Caco-2 (cell line): ENCODE results near the gene ATXN7L1. TPM values are rescaled to one million over a fixed set of nuclear protein-coding genes. Genes with fewer than 3 reads are reported as not detected.
"Not testable (repeated sequence)": the region's sequence is repeated elsewhere in the genome, so short reads cannot be mapped to it uniquely, and the experiment has no call there.

Experiments used
- BruUV-seq: library from RNA; stranded (reverse); fragments of 400-500 nt; replicated peaks from 2 replicates; lab custom pipeline; 2021; lab: Mats Ljungman, UMichigan
- CTCF ChIA-PET: fragments of 300-600 bp; sonication (Branson Sonifier 250); formaldehyde crosslinking; loops from one replicate; lab custom pipeline; 2022; ENCODE audit warnings: antibody characterized with exemption; lab: Charles Lee
- POLR2A ChIA-PET: fragments of 300-600 bp; sonication (Branson Sonifier 250); formaldehyde crosslinking; loops from one replicate; lab custom pipeline; 2022; ENCODE audit warnings: antibody characterized with exemption; lab: Charles Lee
- DNase-seq, 2 experiments: peaks; one replicate each; pipeline versions ENCODE4 v3.0.0 to v3.0.0-alpha.2; 2020 to 2022
- H3K27me3 ChIP-seq: replicated peaks from 2 replicates; pipeline ENCODE4 v1.6.0; 2011; ENCODE audit warnings: low read length; ENCODE audit not compliant: control insufficient read depth, insufficient read depth
- H3K36me3 ChIP-seq: 2 replicates; pipeline ENCODE4 v1.5.1; 2011; ENCODE audit warnings: low read length; ENCODE audit not compliant: control insufficient read depth, insufficient read depth
- H3K4me1 ChIP-seq: fragments of 250-450 bp; sonication (Bioruptor Pico); 2 replicates; pipeline ENCODE4 v1.5.1; 2020; ENCODE audit warnings: mild to moderate bottlenecking
- H3K4me3 ChIP-seq: 2 replicates; pipeline ENCODE4 v1.5.1; 2011; ENCODE audit warnings: low read depth, mild to moderate bottlenecking, control low read depth, low read length
- H3K9me3 ChIP-seq: fragments of 250-450 bp; sonication (Bioruptor Pico); 2 replicates; pipeline ENCODE4 v1.5.1; 2020; ENCODE audit warnings: mild to moderate bottlenecking, moderate library complexity
- H3K27ac Mint-ChIP-seq: one replicate; pipeline ENCODE4 v1.8.0; 2022; ENCODE audit warnings: mixed read lengths; ENCODE audit not compliant: unreplicated experiment
- H3K27me3 Mint-ChIP-seq: one replicate; pipeline ENCODE4 v1.8.0; 2022; ENCODE audit warnings: mixed read lengths; ENCODE audit not compliant: insufficient read depth, unreplicated experiment
- H3K36me3 Mint-ChIP-seq: one replicate; pipeline ENCODE4 v1.8.0; 2022; ENCODE audit warnings: mild to moderate bottlenecking, mixed read lengths; ENCODE audit not compliant: insufficient read depth, unreplicated experiment
- H3K4me1 Mint-ChIP-seq: one replicate; pipeline ENCODE4 v1.8.0; 2022; ENCODE audit warnings: low read depth, mixed read lengths; ENCODE audit not compliant: unreplicated experiment
- H3K4me3 Mint-ChIP-seq: one replicate; pipeline ENCODE4 v1.8.0; 2022; ENCODE audit warnings: mild to moderate bottlenecking, moderate library complexity, mixed read lengths; ENCODE audit not compliant: unreplicated experiment
- H3K9me3 Mint-ChIP-seq: one replicate; pipeline ENCODE4 v1.8.0; 2022; ENCODE audit warnings: mixed read lengths; ENCODE audit not compliant: unreplicated experiment
- CTCF ChIP-seq, 2 experiments: fragments of 200-600 bp in 1 of 2; IDR thresholded peaks; 1 replicate in 1 of 2; 2 replicates in 1 of 2; pipeline versions ENCODE4 v1.5.1 to v1.8.0; 2011 to 2022; ENCODE audit warnings: antibody characterized with exemption in 1 of 2, control low read depth in 1 of 2, inconsistent platforms in 1 of 2, low read depth in 1 of 2, low read length in 1 of 2, mild to moderate bottlenecking in 1 of 2, moderate library complexity in 1 of 2; ENCODE audit not compliant: insufficient read depth in 1 of 2, severe bottlenecking in 1 of 2, unreplicated experiment in 1 of 2
- intact Hi-C: fragments of 100-400 bp; cut with micrococcal nuclease; formaldehyde crosslinking; loops from one replicate; pipeline ENCODE4 v1.10.0; 2022; ENCODE audit not compliant: unreplicated experiment
- total RNA-seq: library from RNA; stranded (reverse); gene quantifications from 2 replicates; pipeline ENCODE4 v1.2.3, GENCODE V29; 2022

Gene ATXN7L1
- total RNA-seq, 1 experiment from 2014 or later, result 14.1 TPM

GRCh38 chr7:105600720-105601550 lies 275.5 kb downstream of the ATXN7L1 start:
- Histone ChIP-seq H3K4me3 (no peak overlapping the region), H3K9me3 (0 out of 2 replicates have a peak, but pooled peaks cover 4% of the 10 kb centered on the region), H3K27me3 (no peaks in the 10 kb centered on the region), H3K4me1 (no peaks in the 10 kb centered on the region), H3K36me3 (no peaks in the 10 kb centered on the region)
- Mint-ChIP-seq H3K9me3 (no peaks in the 10 kb centered on the region), H3K4me3 (no peak overlapping the region), H3K27ac (no peak overlapping the region), H3K36me3 (no peaks in the 10 kb centered on the region), H3K4me1 (no peaks in the 10 kb centered on the region), H3K27me3 (peaks cover 3% of the 10 kb centered on the region)
- DNase-seq, result no peak
- no peak for TF ChIP-seq CTCF (IDR thresholded peaks at IDR 0.05; ENCODE audit: insufficient read depth in 1 of 2, low read depth in 1 of 2, low read length in 1 of 2, severe bottlenecking in 1 of 2, unreplicated experiment in 1 of 2)
- CTCF ChIA-PET, result no interaction called here
- BruUV-seq, result no TSS peak
- intact Hi-C loops, result no loop called here
- POLR2A ChIA-PET, result no interaction called here

- Mint-ChIP-seq H3K4me1 (no peaks in the 10 kb centered on the region), H3K36me3 (no peaks in the 10 kb centered on the region), H3K4me3 (no peak overlapping the region), H3K27me3 (peaks cover 3% of the 10 kb centered on the region), H3K27ac (no peak overlapping the region), H3K9me3 (no peaks in the 10 kb centered on the region)
- no peaks in the 10 kb centered on the region for H3K4me1 ChIP-seq
- intact Hi-C loops, result no loop called here
- no peak for TF ChIP-seq CTCF (IDR thresholded peaks at IDR 0.05; ENCODE audit: insufficient read depth in 1 of 2, low read depth in 1 of 2, low read length in 1 of 2, severe bottlenecking in 1 of 2, unreplicated experiment in 1 of 2)
- no peak overlapping the region for H3K4me3 ChIP-seq
- no TSS peak for BruUV-seq
- H3K36me3 ChIP-seq, result no peaks in the 10 kb centered on the region
- ChIA-PET CTCF (interaction anchor here (0.9 kb wide), 1 partner anchor 11 kb away, joined by 3 read pairs; no protein-coding TSS in a partner anchor), POLR2A (no interaction called here)
- DNase-seq, result no peak
- 0 out of 2 replicates have a peak, but pooled peaks cover 4% of the 10 kb centered on the region for H3K9me3 ChIP-seq
- H3K27me3 ChIP-seq, result no peaks in the 10 kb centered on the region
These were observed 276.8 kb downstream of the ATXN7L1 start for GRCh38 chr7:105599551-105599950.

- CTCF ChIA-PET, result interaction anchor here (0.9 kb wide), 1 partner anchor 10 kb away, joined by 3 read pairs; no protein-coding TSS in a partner anchor
- DNase-seq, H3K9me3 Mint-ChIP-seq, H3K4me1 Mint-ChIP-seq, intact Hi-C loops, H3K27me3 Mint-ChIP-seq, H3K36me3 Mint-ChIP-seq, H3K27me3 ChIP-seq, BruUV-seq, H3K4me1 ChIP-seq, H3K36me3 ChIP-seq, H3K9me3 ChIP-seq, H3K4me3 Mint-ChIP-seq, H3K27ac Mint-ChIP-seq, H3K4me3 ChIP-seq, POLR2A ChIA-PET: not testable (repeated sequence)
These were observed 277.3 kb downstream of the ATXN7L1 start for GRCh38 chr7:105599080-105599479.
